ENCODE measurements around the gene SRP14.

The SRP14 gene

DNA sequence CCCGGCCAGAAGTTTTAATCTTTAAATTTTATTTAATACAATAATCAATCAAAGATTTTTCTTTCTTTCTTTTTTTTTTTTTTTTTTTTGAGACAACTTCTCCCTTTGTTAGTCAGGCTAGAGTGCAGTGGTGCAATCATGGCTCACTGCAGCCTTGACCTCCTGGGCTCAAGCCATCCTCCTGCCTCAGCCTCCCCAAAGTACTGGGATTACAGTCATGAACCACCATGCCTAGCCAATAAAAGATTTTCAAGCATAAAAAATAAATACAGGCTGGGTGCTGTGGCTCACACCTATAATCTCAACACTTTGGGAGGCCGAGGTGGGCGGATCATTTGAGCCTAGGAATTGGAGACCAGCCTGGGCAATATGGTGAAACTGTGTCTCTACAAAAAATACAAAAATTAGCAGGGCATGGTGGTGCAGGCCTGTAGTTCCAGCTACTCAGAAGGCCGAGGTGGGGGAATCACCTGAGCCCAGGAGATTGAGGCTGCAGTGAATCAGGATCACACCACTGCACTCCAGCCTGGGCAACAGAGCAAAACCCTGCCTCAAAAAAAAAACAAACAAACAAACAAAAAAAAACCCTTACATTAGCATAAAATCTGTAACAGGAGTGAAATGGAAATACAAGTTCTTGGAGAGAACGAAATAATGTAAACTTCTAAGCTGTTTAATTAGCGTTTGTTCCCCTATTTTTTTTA, 29.1 kb upstream of the SRP14 start:
- DNase-seq (ENCODE audit: low spot score) = no peak

- DNase-seq (ENCODE audit: low spot score) = no peak
Measured at GRCh38 chr15:40066589-40066988, 27.6 kb upstream of the SRP14 start.

GRCh38 chr15:40065166-40065565, 26.2 kb upstream of the SRP14 start:
- DNase-seq (ENCODE audit: low spot score) = no peak

GRCh38 chr15:40064231-40064894, 25.4 kb upstream of the SRP14 start:
- peak; percentile 98 for DNase-seq (ENCODE audit: low spot score)

DNA sequence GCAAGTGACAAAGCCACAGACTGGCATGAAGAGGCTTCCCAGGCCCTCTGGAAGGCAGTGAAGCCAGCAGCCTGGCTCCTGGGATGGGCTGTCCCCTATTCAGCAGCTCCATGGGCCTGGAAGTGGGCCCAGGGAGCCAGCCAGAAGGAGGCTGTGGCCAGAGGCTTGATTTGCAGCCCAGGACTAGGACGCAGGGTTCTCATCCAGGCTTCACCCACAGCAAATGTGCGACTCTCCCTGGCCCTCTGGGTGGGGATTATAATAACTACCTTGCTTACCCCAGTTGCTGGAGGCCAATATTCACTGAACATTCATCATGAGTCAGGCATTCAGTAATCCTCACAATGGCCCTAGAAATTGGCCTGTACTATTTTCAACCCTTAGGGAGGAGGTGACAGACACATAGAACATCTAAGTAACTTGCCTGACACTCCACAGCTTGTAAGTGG, 24.6 kb upstream of the SRP14 start:
- peak; percentile 85 for DNase-seq (ENCODE audit: low spot score)

DNA sequence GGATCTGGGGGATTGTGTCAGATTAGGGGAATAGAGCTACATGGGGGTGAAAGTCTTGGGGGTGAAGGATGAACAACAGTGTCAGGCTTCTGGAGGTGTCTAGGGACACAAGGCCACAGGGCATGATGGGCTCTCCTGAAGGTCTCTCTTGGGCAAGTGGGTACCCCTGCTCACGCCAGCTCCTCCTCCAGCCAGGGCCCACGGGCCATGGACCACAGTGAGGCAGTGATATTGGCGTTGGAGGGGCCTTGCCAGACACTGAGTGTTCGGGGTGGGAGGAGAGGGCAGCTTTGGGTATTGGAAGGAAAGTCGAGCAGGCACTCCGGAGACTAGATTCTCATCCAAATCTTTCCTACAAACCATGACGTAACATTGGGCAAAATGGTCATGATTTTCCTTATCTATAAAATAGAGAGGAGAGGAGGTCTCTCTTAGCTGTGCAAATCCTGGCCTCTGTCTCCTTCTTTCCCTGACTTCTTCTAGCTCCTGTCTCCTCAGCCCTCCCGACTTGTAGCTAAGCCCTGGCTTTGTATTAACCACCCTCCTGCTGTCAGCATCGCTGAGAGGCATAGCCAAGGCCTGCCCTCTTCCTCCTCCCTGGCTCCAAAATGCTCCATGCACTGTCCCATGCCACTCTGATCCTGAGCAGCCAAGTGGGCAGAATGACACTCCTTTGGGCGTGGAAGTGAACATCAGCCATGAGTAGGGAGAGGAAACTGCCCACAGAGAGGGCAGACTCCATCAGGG, 24.0 kb upstream of the SRP14 start:
- DNase-seq (ENCODE audit: low spot score) = no peak

- DNase-seq (ENCODE audit: low spot score) = no peak
Measured at GRCh38 chr15:40061212-40061901, 22.4 kb upstream of the SRP14 start.

- DNase-seq (ENCODE audit: low spot score) = no peak
Measured at GRCh38 chr15:40060236-40060961, 21.4 kb upstream of the SRP14 start.

DNA sequence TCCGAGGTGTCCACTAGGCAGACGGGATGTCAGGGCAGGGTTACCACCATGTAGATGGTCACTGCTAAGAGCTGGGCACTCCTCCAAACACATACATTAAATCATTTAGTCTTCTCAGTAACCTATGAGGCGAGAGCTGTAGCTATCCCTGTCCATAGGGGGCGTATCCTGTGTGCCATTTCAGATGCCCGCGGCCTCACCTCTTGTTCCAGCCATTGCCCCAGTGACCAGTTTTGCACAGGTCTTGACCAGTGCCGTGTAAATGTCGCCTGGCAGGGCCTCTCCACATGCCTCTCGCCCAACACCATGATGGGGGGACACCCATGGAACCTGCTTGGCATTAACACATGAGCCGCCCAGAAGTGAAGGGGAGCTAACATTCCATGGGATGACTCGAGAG, 20.8 kb upstream of the SRP14 start:
- no peak for DNase-seq (ENCODE audit: low spot score)

GRCh38 chr15:40058476-40059140, 19.6 kb upstream of the SRP14 start:
- no peak for DNase-seq (ENCODE audit: low spot score)

- DNase-seq (ENCODE audit: low spot score) = no peak
Measured at GRCh38 chr15:40055576-40056293, 16.8 kb upstream of the SRP14 start.

DNA sequence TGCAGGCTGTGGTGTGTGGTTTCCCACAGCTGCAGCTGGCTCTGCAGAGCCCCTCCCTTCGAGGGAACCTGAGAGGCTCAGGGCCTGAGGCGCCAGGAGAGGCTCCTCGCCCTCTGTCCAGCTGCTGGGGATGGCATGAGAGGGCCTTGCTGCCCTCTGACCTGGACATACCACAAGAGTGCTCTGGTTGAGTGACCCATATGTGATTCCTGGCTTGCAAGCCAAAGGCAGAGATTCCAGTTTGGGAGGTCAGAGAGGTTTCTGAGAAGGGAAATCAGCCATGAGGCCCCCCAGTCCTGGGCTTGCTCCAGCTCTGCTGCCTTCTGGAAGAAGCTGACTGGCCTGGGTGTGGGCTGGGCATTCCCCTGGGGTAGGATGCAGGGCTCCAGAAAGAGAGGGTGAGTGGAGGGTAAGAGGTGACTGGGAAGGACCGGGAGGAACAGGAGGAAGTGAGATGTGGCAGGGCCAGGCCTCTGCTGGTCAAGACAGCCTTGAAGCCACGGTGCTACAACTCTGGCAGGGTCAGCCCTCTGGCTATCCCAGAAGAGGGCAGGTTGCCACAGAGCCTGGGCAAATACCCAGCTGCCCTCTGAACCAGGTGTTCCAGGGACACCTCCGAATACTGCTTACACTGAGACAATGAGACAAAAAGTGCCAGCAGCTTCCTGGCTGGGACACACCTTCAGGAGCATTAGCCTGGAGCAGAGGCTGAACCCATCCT, 16.0 kb upstream of the SRP14 start:
- no peak for DNase-seq (ENCODE audit: low spot score)

GRCh38 chr15:40054605-40054854, 15.5 kb upstream of the SRP14 start:
- DNase-seq (ENCODE audit: low spot score) = no peak

GRCh38 chr15:40053831-40054604, 15.0 kb upstream of the SRP14 start:
- DNase-seq (ENCODE audit: low spot score) = no peak

DNA sequence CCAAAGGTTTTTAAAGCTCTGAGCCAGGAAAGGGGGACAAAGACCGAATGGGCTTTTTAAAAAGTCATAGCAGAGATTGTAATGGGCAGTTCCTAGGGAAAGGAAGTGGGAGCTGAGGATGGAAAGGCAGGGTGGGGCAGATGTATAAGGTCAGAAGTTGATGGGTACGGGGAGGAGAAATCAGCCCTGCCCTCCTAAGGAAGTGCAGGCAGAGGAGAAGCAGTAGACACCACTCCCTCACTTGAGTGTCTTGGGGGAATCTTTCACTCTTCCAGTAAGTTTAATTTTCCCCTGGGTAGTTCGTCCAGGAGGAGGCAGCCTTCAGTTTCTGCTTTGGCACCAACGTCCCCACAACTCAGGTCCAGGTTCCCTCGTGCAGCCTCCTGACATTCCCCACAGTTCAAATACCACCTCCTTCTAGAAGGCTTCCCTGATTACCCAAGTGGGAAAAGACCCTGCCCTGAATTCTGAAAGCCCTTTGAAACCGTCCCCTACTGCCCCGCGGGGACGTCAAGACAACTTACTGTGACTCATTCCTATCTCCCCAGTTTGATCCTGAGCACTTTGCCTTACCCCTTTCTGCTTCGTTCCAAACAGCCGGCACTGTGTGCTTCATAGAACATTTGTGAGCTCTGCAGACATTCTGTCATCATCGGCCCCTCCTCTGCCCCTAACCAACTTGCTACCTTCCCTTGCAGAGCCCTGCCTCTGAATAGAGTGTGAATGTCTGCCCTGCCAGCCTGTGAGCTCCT, 14.3 kb upstream of the SRP14 start:
- no peak for DNase-seq (ENCODE audit: low spot score)

GRCh38 chr15:40052604-40053003, 13.6 kb upstream of the SRP14 start:
- no peak for DNase-seq (ENCODE audit: low spot score)

- DNase-seq (ENCODE audit: low spot score) = no peak
Measured at GRCh38 chr15:40051616-40052415, 12.8 kb upstream of the SRP14 start.

All from kidney capillary endothelial cell (primary cell).